Endothelial cell of umbilical vein (primary cell): Measurements from ENCODE around the gene TSPAN5. TPM values are rescaled to one million over a fixed set of nuclear protein-coding genes. Genes with fewer than 3 reads are reported as not detected.

Experiments
- BruUV-seq: library from RNA; stranded (reverse); fragments of 400-500 nt; replicated peaks from 2 replicates; lab custom pipeline; 2021; lab: Mats Ljungman, UMichigan
- CTCF ChIA-PET: fragments of 300-600, 350-600 bp; sonication (Branson Sonifier 250); formaldehyde crosslinking; loops from one replicate; lab custom pipeline; 2021; ENCODE audit warnings: antibody characterized with exemption, inconsistent platforms; lab: Charles Lee
- POLR2A ChIA-PET: fragments of 300-600, 350-600 bp; sonication (Branson Sonifier 250); formaldehyde crosslinking; loops from one replicate; lab custom pipeline; 2021; ENCODE audit warnings: antibody characterized with exemption, inconsistent platforms; lab: Charles Lee
- DNase-seq: peaks from one replicate; pipeline ENCODE4 v3.0.0-alpha.2; 2011; ENCODE audit warnings: low read depth, low spot score
- FAIRE-seq: peaks from 2 replicates; lab custom pipeline; 2011; peaks lifted over from hg19 to GRCh38; lab: Jason Lieb, UNC
- H2AFZ ChIP-seq: 2 replicates; pipeline ENCODE4 v1.6.0; 2012; ENCODE audit warnings: low read depth, low read length, control low read depth, inconsistent platforms
- H3K27ac ChIP-seq: 2 replicates; pipeline ENCODE4 v1.5.1; 2011; ENCODE audit warnings: low read depth, mild to moderate bottlenecking, control low read depth, low read length, moderate library complexity; ENCODE audit not compliant: insufficient read depth
- H3K27me3 ChIP-seq, 2 experiments: 2 replicates each; pipeline versions ENCODE4 v1.6.0 to v1.6.1; 2011; ENCODE audit warnings: low read length in 2 of 2, mixed read lengths in 1 of 2; ENCODE audit not compliant: control insufficient read depth in 2 of 2, insufficient read depth in 2 of 2
- H3K36me3 ChIP-seq, 2 experiments: 2 replicates in 1 of 2; 3 replicates in 1 of 2; pipeline ENCODE4 v1.5.1; 2011; ENCODE audit warnings: low read length in 2 of 2, mild to moderate bottlenecking in 1 of 2, moderate library complexity in 1 of 2; ENCODE audit not compliant: control insufficient read depth in 2 of 2, insufficient read depth in 2 of 2; ENCODE audit errors: extremely low read depth in 1 of 2
- H3K4me1 ChIP-seq: 3 replicates; pipeline ENCODE4 v1.5.1; 2011; ENCODE audit warnings: mild to moderate bottlenecking, low read length; ENCODE audit not compliant: control insufficient read depth, insufficient read depth; ENCODE audit errors: extremely low read depth
- H3K4me2 ChIP-seq: 2 replicates; pipeline ENCODE4 v1.6.1; 2011; ENCODE audit warnings: low read length, control low read depth, mixed read lengths; ENCODE audit not compliant: insufficient read depth
- H3K4me3 ChIP-seq, 3 experiments: fragments of 200-600 bp in 1 of 3; sonication (generic), shearing (Covaris generic) in 1 of 3; replicated peaks in 1 of 3; 2 replicates each; pipeline ENCODE4 v1.5.1; 2011 to 2016; ENCODE audit warnings: control low read depth in 3 of 3, low read length in 3 of 3, mild to moderate bottlenecking in 2 of 3, inconsistent platforms in 1 of 3, low read depth in 1 of 3, moderate library complexity in 1 of 3; ENCODE audit not compliant: insufficient read depth in 1 of 3
- H3K79me2 ChIP-seq: 2 replicates; pipeline ENCODE4 v1.6.0; 2012; ENCODE audit warnings: low read length, inconsistent platforms; ENCODE audit not compliant: control insufficient read depth, insufficient read depth
- H3K9ac ChIP-seq: replicated peaks from 2 replicates; pipeline ENCODE3; 2011; ENCODE audit warnings: low read length, control low read depth; ENCODE audit not compliant: insufficient read depth; ENCODE audit errors: extremely low read depth
- H3K9me1 ChIP-seq: replicated peaks from 3 replicates; pipeline ENCODE4 v1.6.0; 2011; ENCODE audit warnings: mild to moderate bottlenecking, low read length; ENCODE audit not compliant: control insufficient read depth, insufficient read depth; ENCODE audit errors: extremely low read depth
- H3K9me3 ChIP-seq: replicated peaks from 2 replicates; pipeline ENCODE4 v1.5.1; 2012; ENCODE audit warnings: low read length, inconsistent platforms; ENCODE audit not compliant: control insufficient read depth, insufficient read depth
- H4K20me1 ChIP-seq: replicated peaks from 2 replicates; pipeline ENCODE3; 2011; ENCODE audit warnings: mild to moderate bottlenecking, low read length; ENCODE audit not compliant: control insufficient read depth, insufficient read depth; ENCODE audit errors: extremely low read depth
- CTCF ChIP-seq, 2 donors: IDR thresholded peaks; 1 replicate in 1 of 2; 2 replicates in 1 of 2; pipeline ENCODE4 v1.5.1; 2011; ENCODE audit warnings: low read length in 2 of 2, mild to moderate bottlenecking in 2 of 2, moderate library complexity in 2 of 2, control low read depth in 1 of 2, inconsistent platforms in 1 of 2, low read depth in 1 of 2; ENCODE audit not compliant: insufficient read depth in 1 of 2; ENCODE audit errors: extremely low read depth in 1 of 2
- EZH2 ChIP-seq: IDR thresholded peaks from 2 replicates; pipeline ENCODE4 v1.6.1; 2012; ENCODE audit warnings: borderline replicate concordance, low read depth, mild to moderate bottlenecking, moderate library complexity, low read length, inconsistent platforms; ENCODE audit not compliant: severe bottlenecking
- FOS ChIP-seq: IDR thresholded peaks from 2 replicates; pipeline ENCODE4 v1.6.1; 2011; ENCODE audit warnings: mild to moderate bottlenecking, low read length, moderate library complexity, borderline replicate concordance; ENCODE audit not compliant: insufficient read depth
- GATA2 ChIP-seq: IDR thresholded peaks from 2 replicates; pipeline ENCODE4 v1.7.0; 2011; ENCODE audit warnings: low read depth, mild to moderate bottlenecking, moderate library complexity, mixed read lengths, low read length; ENCODE audit not compliant: insufficient read length, insufficient read depth
- JUN ChIP-seq: IDR thresholded peaks from 2 replicates; pipeline ENCODE4 v1.6.1; 2011; ENCODE audit warnings: borderline replicate concordance, low read depth; ENCODE audit not compliant: insufficient read length, insufficient read depth
- MAX ChIP-seq: IDR thresholded peaks from 2 replicates; pipeline ENCODE4 v1.6.1; 2011; ENCODE audit not compliant: insufficient read depth, insufficient read length
- MYC ChIP-seq: IDR thresholded peaks from one replicate; pipeline ENCODE4 v1.6.1; 2011; ENCODE audit warnings: mild to moderate bottlenecking, low read depth, low read length
- POLR2A ChIP-seq: IDR thresholded peaks from 2 replicates; pipeline ENCODE4 v1.6.1; 2012; ENCODE audit warnings: low read depth, mild to moderate bottlenecking, control low read depth, low read length
- POLR2AphosphoS5 ChIP-seq: IDR thresholded peaks from 2 replicates; pipeline ENCODE4 v1.6.1; 2012; ENCODE audit warnings: low read depth, mild to moderate bottlenecking, control low read depth, low read length, moderate library complexity; ENCODE audit not compliant: insufficient read depth
- dilution Hi-C: fragments of 300-500 bp; cut with MboI; formaldehyde crosslinking; loops from one replicate; pipeline ENCODE4 v1.15.0; 2019; ENCODE audit warnings: low sequenced_read_pairs; ENCODE audit not compliant: extremely low pct_ligation_motif_present
- intact Hi-C: fragments of 100-400 bp; cut with micrococcal nuclease; formaldehyde crosslinking; loops from one replicate; pipeline ENCODE4 v1.10.0; 2022
- polyA plus RNA-seq, 4 experiments: library from polyadenylated mRNA; depleted of rRNA in 3 of 4; stranded (reverse) in 3 of 4; unstranded in 1 of 4; fragments of >200 nt; gene quantifications; 2 replicates each; pipeline versions ENCODE4 v1.2.1 to v1.2.3, GENCODE V29; 2011 to 2012; ENCODE audit warnings: missing spikeins in 1 of 4
- total RNA-seq: library from RNA; stranded (reverse); gene quantifications from 2 replicates; pipeline ENCODE4 v1.2.3, GENCODE V29; 2021

Gene TSPAN5
- total and polyA plus RNA-seq, 2 donors (not counting 3 experiments of a cell fraction or from before 2014, with no cell fraction given) = 45.1 to 50.2 TPM

- no peaks in the 10 kb centered on the region for H4K20me1 ChIP-seq
- POLR2A ChIA-PET = no interaction called here
- no peaks in the 10 kb centered on the region for H3K9me1 ChIP-seq
- no peaks in the 10 kb centered on the region for H3K79me2 ChIP-seq
- H3K4me3 ChIP-seq = no peak overlapping the region
- H2AFZ ChIP-seq = peak overlapping the region; percentile 53
- peaks cover 3% of the 10 kb centered on the region for H3K4me1 ChIP-seq
- dilution Hi-C loops = no loop called here
- H3K9me3 ChIP-seq = no peaks in the 10 kb centered on the region
- no TSS peak for BruUV-seq
- H3K4me2 ChIP-seq = no peak overlapping the region
- H3K27me3 ChIP-seq = no peaks in the 10 kb centered on the region
- DNase-seq (no peak), FAIRE-seq (no peak)
- TF ChIP-seq POLR2A = no peak
- TF ChIP-seq FOS = no peak
- TF ChIP-seq MAX = no peak
- no peak for TF ChIP-seq MYC
- no peak for TF ChIP-seq JUN
- no peak for TF ChIP-seq EZH2
- CTCF ChIA-PET = interaction anchor here (1.0 to 1.5 kb wide), 2 partner anchors 8 to 13 kb away, joined by 4 read pairs; no protein-coding TSS in a partner anchor
- no peak overlapping the region for H3K9ac ChIP-seq
- H3K36me3 ChIP-seq = no peaks in the 10 kb centered on the region
- H3K27ac ChIP-seq = no peak overlapping the region
- intact Hi-C loops = no loop called here
Measured at GRCh38 chr4:98674404-98675173, 16.2 kb upstream of the TSPAN5 start.

- no peak for TF ChIP-seq MAX
- no peak for TF ChIP-seq GATA2
- TF ChIP-seq CTCF (IDR thresholded peaks at IDR 0.05; ENCODE audit: extremely low read depth in 1 of 2, insufficient read depth in 1 of 2, low read depth in 1 of 2, low read length in 2 of 2) = no peak
- no peak for TF ChIP-seq POLR2AphosphoS5
- TF ChIP-seq FOS = no peak
- no peak for TF ChIP-seq MYC
- TF ChIP-seq JUN = no peak
- TF ChIP-seq EZH2 = no peak
- no peak for TF ChIP-seq POLR2A
- Histone ChIP-seq H3K36me3 (no peaks in the 10 kb centered on the region), H3K27ac (no peak overlapping the region), H2AFZ (no peak overlapping the region), H3K9ac (no peak overlapping the region), H3K27me3 (no peaks in the 10 kb centered on the region), H4K20me1 (no peaks in the 10 kb centered on the region), H3K9me1 (no peaks in the 10 kb centered on the region), H3K4me2 (no peak overlapping the region), H3K9me3 (no peaks in the 10 kb centered on the region), H3K4me3 (no peak overlapping the region), H3K4me1 (peaks cover 3% of the 10 kb centered on the region), H3K79me2 (no peaks in the 10 kb centered on the region)
- intact Hi-C loops (no loop called here), dilution Hi-C loops (no loop called here)
- CTCF ChIA-PET = interaction anchor here (1.0 kb wide), 1 partner anchor 9 kb away, joined by 4 read pairs; no protein-coding TSS in a partner anchor
- BruUV-seq = no TSS peak
- FAIRE-seq (no peak), DNase-seq (no peak)
- POLR2A ChIA-PET = no interaction called here
Measured at GRCh38 chr4:98673978-98674377, 15.6 kb upstream of the TSPAN5 start.
